Esophagus squamous epithelium (tissue), 4 donors: ENCODE measurements around the gene SEPHS2.

ENCODE experiments used
- POLR2A ChIP-seq, 4 donors: fragments of 450-650 bp; IDR thresholded peaks; one replicate each; pipeline ENCODE4 v1.6.1; 2017; ENCODE audit warnings: antibody characterized with exemption in 4 of 4, mild to moderate bottlenecking in 4 of 4, moderate library complexity in 3 of 4
- TF ChIP-seq, protein P1 (sequence below), 6 experiments: fragments of 450-650 bp in 4 of 6; fragments of 200-600 bp in 2 of 6; sonication (generic) in 2 of 6; IDR thresholded peaks; one replicate each; pipeline ENCODE4 v1.5.1; 2016 to 2019; ENCODE audit warnings: antibody characterized with exemption in 6 of 6, mild to moderate bottlenecking in 4 of 6, moderate library complexity in 4 of 6

DNA sequence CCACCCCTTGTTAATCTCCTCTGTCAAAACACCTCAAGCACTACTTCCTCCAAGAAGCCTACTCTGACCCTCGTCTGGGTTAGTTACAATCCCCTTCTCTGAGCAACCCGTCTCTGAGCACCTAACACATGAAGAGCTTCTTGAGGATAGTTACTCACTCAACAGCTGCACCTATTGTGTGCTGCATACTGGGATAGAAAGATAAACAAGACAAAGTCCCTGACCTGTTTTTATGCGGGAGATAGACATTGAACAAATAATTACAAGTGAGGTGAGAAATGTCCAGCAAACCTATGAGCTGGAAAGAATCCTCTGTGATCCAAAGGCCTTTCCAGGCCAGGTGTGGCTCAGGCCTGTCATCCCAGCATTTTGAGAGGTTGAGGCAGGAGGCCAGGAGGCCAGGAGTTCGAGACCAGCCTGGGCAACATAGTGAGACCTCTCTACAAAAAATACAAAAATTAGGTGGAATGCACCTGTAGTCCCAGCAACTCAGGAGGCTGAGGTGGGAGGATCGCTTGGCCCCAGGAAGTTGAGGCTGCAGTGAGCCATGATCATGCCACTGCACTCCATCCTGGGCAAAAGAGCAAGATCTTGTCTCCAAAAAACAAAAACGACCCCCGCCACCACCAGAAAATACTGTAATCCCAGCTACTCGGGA is 43.8 kb downstream of the SEPHS2 start:
- TF ChIP-seq, protein P1, sequence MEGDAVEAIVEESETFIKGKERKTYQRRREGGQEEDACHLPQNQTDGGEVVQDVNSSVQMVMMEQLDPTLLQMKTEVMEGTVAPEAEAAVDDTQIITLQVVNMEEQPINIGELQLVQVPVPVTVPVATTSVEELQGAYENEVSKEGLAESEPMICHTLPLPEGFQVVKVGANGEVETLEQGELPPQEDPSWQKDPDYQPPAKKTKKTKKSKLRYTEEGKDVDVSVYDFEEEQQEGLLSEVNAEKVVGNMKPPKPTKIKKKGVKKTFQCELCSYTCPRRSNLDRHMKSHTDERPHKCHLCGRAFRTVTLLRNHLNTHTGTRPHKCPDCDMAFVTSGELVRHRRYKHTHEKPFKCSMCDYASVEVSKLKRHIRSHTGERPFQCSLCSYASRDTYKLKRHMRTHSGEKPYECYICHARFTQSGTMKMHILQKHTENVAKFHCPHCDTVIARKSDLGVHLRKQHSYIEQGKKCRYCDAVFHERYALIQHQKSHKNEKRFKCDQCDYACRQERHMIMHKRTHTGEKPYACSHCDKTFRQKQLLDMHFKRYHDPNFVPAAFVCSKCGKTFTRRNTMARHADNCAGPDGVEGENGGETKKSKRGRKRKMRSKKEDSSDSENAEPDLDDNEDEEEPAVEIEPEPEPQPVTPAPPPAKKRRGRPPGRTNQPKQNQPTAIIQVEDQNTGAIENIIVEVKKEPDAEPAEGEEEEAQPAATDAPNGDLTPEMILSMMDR (IDR thresholded peaks at IDR 0.05), result no peak
- TF ChIP-seq POLR2A (IDR thresholded peaks at IDR 0.05), result no peak
